SK-N-SH treated with all-trans-retinoic acid at 6 μM for 48 hours (cell line): ENCODE results near the gene TNS1.

Experiments
- ATAC-seq: fragments of 200-7000 bp; cut with Tn5 transposase; 3 replicates; pipeline ENCODE4 v1.9.1; 2020; ENCODE audit warnings: mild to moderate bottlenecking, moderate library complexity
- ARNTL ChIP-seq: fragments of 450-650 bp; formaldehyde crosslinking; IDR thresholded peaks from 2 replicates; pipeline ENCODE4 v1.5.0; 2020; ENCODE audit warnings: low read depth, mild to moderate bottlenecking, moderate library complexity, borderline replicate concordance
- CSDC2 ChIP-seq: fragments of 250-450 bp; sonication (Bioruptor Pico); IDR thresholded peaks from 2 replicates; pipeline ENCODE4 v1.5.0; 2020; ENCODE audit warnings: mild to moderate bottlenecking, moderate library complexity
- CSRNP3 ChIP-seq: fragments of 250-450 bp; sonication (Bioruptor Pico); IDR thresholded peaks from 2 replicates; pipeline ENCODE4 v1.5.1; 2021; ENCODE audit warnings: mild to moderate bottlenecking, moderate library complexity
- ESRRG ChIP-seq: fragments of 250-450 bp; sonication (Bioruptor Pico); IDR thresholded peaks from 2 replicates; pipeline ENCODE4 v1.6.1; 2021; ENCODE audit warnings: mild to moderate bottlenecking
- GLIS3 ChIP-seq: fragments of 250-450 bp; sonication (Bioruptor Pico); IDR thresholded peaks from 2 replicates; pipeline ENCODE4 v1.5.0; 2020; ENCODE audit warnings: mild to moderate bottlenecking, moderate library complexity
- ISL1 ChIP-seq: fragments of 250-450 bp; sonication (Bioruptor Pico); IDR thresholded peaks from 2 replicates; pipeline ENCODE4 v2.1.2; 2022; ENCODE audit warnings: mild to moderate bottlenecking, moderate library complexity
- OSR1 ChIP-seq: fragments of 250-450 bp; sonication (Bioruptor Pico); IDR thresholded peaks from 2 replicates; pipeline ENCODE4 v1.8.0; 2022; ENCODE audit warnings: moderate library complexity, mild to moderate bottlenecking, inconsistent platforms
- POU6F1 ChIP-seq: fragments of 250-450 bp; sonication (Bioruptor Pico); IDR thresholded peaks from 2 replicates; pipeline ENCODE4 v1.8.0; 2021; ENCODE audit warnings: low read depth, mild to moderate bottlenecking, moderate library complexity, borderline replicate concordance
- PPARA ChIP-seq: fragments of 250-450 bp; sonication (Bioruptor Pico); IDR thresholded peaks from 2 replicates; pipeline ENCODE4 v1.5.0; 2020; ENCODE audit warnings: mild to moderate bottlenecking, borderline replicate concordance
- RARB ChIP-seq: fragments of 250-450 bp; sonication (Bioruptor Pico); IDR thresholded peaks from 2 replicates; pipeline ENCODE4 v1.8.0; 2021; ENCODE audit warnings: mild to moderate bottlenecking, moderate library complexity
- SNAI2 ChIP-seq: fragments of 250-450 bp; sonication (Bioruptor Pico); IDR thresholded peaks from 2 replicates; pipeline ENCODE4 v1.5.0; 2020; ENCODE audit warnings: mild to moderate bottlenecking, moderate library complexity
- TCF4 ChIP-seq: fragments of 250-450 bp; sonication (Bioruptor Pico); IDR thresholded peaks from 2 replicates; pipeline ENCODE4 v1.8.0; 2021; ENCODE audit warnings: mild to moderate bottlenecking, moderate library complexity, borderline replicate concordance
- TOX ChIP-seq: fragments of 250-450 bp; sonication (Bioruptor Pico); IDR thresholded peaks from 2 replicates; pipeline ENCODE4 v1.8.0; 2021; ENCODE audit warnings: mild to moderate bottlenecking, moderate library complexity, borderline replicate concordance
- ZC3H10 ChIP-seq: fragments of 250-450 bp; sonication (Bioruptor Pico); IDR thresholded peaks from 2 replicates; pipeline ENCODE4 v1.5.1; 2021; ENCODE audit warnings: mild to moderate bottlenecking, moderate library complexity
- ZFP3 ChIP-seq: fragments of 250-450 bp; sonication (Bioruptor Pico); IDR thresholded peaks from 2 replicates; pipeline ENCODE4 v1.5.0; 2020; ENCODE audit warnings: mild to moderate bottlenecking, moderate library complexity
- ZFP30 ChIP-seq: fragments of 450-650 bp; formaldehyde crosslinking; IDR thresholded peaks from 2 replicates; pipeline ENCODE4 v1.5.0; 2022; ENCODE audit warnings: mild to moderate bottlenecking, moderate library complexity
- ZNF8 ChIP-seq: fragments of 450-650 bp; formaldehyde crosslinking; IDR thresholded peaks from 2 replicates; pipeline ENCODE4 v1.5.0; 2020; ENCODE audit warnings: mild to moderate bottlenecking, moderate library complexity
- TF ChIP-seq, protein P1 (sequence below): fragments of 250-450 bp; sonication (Bioruptor Pico); IDR thresholded peaks from 2 replicates; pipeline ENCODE4 v1.5.1; 2020; ENCODE audit warnings: low read depth, mild to moderate bottlenecking, moderate library complexity
- TF ChIP-seq, protein P2 (sequence below): fragments of 250-450 bp; sonication (Bioruptor Pico); IDR thresholded peaks from 2 replicates; pipeline ENCODE4 v1.5.0; 2020; ENCODE audit warnings: mild to moderate bottlenecking, moderate library complexity

Gene TNS1

DNA sequence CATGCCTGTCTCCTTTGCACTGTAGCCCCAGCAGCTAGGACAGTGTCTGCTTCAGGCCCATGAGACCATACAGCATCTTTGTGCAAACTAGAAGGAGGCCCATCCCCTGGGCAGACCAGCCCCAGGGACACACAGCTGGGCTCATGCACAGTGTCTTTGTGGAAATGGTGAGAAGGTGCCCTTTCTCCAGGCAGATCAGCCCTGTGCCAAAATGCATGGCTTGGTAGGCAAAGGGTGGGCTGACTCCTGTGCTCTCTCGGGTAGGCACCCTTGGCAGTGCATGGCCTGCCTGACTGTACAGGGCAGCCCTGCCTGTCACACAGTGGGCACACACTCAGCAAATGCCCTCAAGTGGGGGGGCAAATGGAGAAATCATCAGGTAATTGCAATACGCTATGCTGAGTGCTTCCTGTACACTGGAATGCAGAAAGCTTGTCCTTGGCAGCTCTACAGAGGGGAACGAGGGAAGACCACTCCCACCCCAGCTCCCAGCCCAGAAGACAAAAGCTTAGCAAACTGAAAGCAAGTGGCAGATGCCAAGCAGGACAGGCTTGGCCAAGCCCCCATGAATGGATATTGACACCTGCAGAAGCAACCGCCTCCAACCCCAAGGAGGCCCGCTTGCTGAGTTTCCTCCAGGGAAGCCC, 21.6 kb downstream of the TNS1 start:
- ATAC-seq, result peak; percentile 13; the same call in 1 of the 3 replicates

DNA sequence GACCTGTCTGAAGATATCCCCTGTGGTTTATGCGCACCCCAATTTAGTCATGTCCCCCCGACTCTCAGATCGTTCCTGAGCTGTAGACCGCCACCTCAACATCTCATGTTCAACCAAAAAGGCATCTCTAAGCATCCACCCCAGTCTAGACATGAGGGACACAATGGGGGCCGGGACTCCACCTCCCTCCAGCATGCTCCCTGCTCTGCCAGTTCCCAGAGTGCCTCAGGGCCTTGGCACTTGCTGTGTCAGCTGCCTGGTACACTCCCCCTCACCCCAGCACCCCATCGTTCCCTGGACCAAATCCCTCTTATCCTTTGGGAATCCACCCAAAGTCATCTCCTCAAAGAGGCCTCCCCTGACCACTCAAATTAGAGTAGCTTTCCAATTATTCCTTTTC, 22.2 kb downstream of the TNS1 start:
- no peak for ATAC-seq
- no peak for TF ChIP-seq TOX
- no peak for TF ChIP-seq RARB (CRISPR knock-in tag)
- no peak for TF ChIP-seq ESRRG
- no peak for TF ChIP-seq PPARA (CRISPR knock-in tag)
- no peak for TF ChIP-seq TCF4 (CRISPR knock-in tag)
- no peak for TF ChIP-seq ISL1
- no peak for TF ChIP-seq OSR1 (CRISPR knock-in tag)
- no peak for TF ChIP-seq POU6F1 (CRISPR knock-in tag)
- TF ChIP-seq, protein P1, sequence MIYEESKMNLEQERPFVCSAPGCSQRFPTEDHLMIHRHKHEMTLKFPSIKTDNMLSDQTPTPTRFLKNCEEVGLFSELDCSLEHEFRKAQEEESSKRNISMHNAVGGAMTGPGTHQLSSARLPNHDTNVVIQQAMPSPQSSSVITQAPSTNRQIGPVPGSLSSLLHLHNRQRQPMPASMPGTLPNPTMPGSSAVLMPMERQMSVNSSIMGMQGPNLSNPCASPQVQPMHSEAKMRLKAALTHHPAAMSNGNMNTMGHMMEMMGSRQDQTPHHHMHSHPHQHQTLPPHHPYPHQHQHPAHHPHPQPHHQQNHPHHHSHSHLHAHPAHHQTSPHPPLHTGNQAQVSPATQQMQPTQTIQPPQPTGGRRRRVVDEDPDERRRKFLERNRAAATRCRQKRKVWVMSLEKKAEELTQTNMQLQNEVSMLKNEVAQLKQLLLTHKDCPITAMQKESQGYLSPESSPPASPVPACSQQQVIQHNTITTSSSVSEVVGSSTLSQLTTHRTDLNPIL, result no peak
- TF ChIP-seq ZNF8 (CRISPR knock-in tag), result no peak
- no peak for TF ChIP-seq ZC3H10
- no peak for TF ChIP-seq GLIS3
- TF ChIP-seq CSRNP3 (CRISPR knock-in tag), result no peak
- no peak for TF ChIP-seq ZFP30 (CRISPR knock-in tag)

More for the DNA sequence above, 21.6 kb downstream of the TNS1 start:
- TF ChIP-seq ZC3H10 (no peak), TCF4 (CRISPR knock-in tag) (no peak), POU6F1 (CRISPR knock-in tag) (no peak), ISL1 (no peak), ZNF8 (CRISPR knock-in tag) (no peak), OSR1 (CRISPR knock-in tag) (no peak), ZFP30 (CRISPR knock-in tag) (no peak), PPARA (CRISPR knock-in tag) (no peak), CSDC2 (CRISPR knock-in tag) (no peak), ARNTL (no peak), ZFP3 (CRISPR knock-in tag) (no peak), SNAI2 (CRISPR knock-in tag) (no peak)
- TF ChIP-seq, protein P2, sequence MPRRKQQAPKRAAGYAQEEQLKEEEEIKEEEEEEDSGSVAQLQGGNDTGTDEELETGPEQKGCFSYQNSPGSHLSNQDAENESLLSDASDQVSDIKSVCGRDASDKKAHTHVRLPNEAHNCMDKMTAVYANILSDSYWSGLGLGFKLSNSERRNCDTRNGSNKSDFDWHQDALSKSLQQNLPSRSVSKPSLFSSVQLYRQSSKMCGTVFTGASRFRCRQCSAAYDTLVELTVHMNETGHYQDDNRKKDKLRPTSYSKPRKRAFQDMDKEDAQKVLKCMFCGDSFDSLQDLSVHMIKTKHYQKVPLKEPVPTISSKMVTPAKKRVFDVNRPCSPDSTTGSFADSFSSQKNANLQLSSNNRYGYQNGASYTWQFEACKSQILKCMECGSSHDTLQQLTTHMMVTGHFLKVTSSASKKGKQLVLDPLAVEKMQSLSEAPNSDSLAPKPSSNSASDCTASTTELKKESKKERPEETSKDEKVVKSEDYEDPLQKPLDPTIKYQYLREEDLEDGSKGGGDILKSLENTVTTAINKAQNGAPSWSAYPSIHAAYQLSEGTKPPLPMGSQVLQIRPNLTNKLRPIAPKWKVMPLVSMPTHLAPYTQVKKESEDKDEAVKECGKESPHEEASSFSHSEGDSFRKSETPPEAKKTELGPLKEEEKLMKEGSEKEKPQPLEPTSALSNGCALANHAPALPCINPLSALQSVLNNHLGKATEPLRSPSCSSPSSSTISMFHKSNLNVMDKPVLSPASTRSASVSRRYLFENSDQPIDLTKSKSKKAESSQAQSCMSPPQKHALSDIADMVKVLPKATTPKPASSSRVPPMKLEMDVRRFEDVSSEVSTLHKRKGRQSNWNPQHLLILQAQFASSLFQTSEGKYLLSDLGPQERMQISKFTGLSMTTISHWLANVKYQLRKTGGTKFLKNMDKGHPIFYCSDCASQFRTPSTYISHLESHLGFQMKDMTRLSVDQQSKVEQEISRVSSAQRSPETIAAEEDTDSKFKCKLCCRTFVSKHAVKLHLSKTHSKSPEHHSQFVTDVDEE (CRISPR knock-in tag), result no peak

GRCh38 chr2:217980036-217980435, 22.8 kb downstream of the TNS1 start:
- TF ChIP-seq SNAI2 (CRISPR knock-in tag), result no peak
- TF ChIP-seq TCF4 (CRISPR knock-in tag), result no peak
- TF ChIP-seq ZFP30 (CRISPR knock-in tag), result no peak
- no peak for TF ChIP-seq OSR1 (CRISPR knock-in tag)
- TF ChIP-seq ZC3H10, result no peak
- TF ChIP-seq ESRRG, result no peak
- no peak for TF ChIP-seq TOX
- no peak; the same call in 2 of the 3 replicates for ATAC-seq
